Keratinocyte (primary cell): ENCODE measurements around the gene PDE1C. TPM values are rescaled to one million over a fixed set of nuclear protein-coding genes. Genes with fewer than 3 reads are reported as not detected.

Source experiments
- DNase-seq: peaks from one replicate; pipeline ENCODE4 v3.0.0-alpha.2; 2011; ENCODE audit warnings: low read depth, missing footprints, low spot score
- FAIRE-seq: peaks from 2 replicates; lab custom pipeline; 2011; peaks lifted over from hg19 to GRCh38; lab: Jason Lieb, UNC
- H2AFZ ChIP-seq: 2 replicates; pipeline ENCODE4 v1.6.0; 2012; ENCODE audit warnings: low read length, control low read depth, inconsistent platforms; ENCODE audit not compliant: control insufficient read depth
- H3K27ac ChIP-seq: 2 replicates; pipeline ENCODE4 v1.5.1; 2011; ENCODE audit warnings: low read length; ENCODE audit not compliant: control insufficient read depth, insufficient read depth
- H3K27me3 ChIP-seq: 3 replicates; pipeline ENCODE4 v1.6.0; 2011; ENCODE audit warnings: low read length; ENCODE audit not compliant: control insufficient read depth, insufficient read depth; ENCODE audit errors: extremely low read depth
- H3K36me3 ChIP-seq, 2 experiments: 2 replicates in 1 of 2; 3 replicates in 1 of 2; pipeline ENCODE4 v1.5.1; 2011; ENCODE audit warnings: low read length in 2 of 2, mild to moderate bottlenecking in 1 of 2; ENCODE audit not compliant: control insufficient read depth in 2 of 2, insufficient read depth in 2 of 2; ENCODE audit errors: extremely low read depth in 1 of 2
- H3K4me1 ChIP-seq: 3 replicates; pipeline ENCODE4 v1.5.1; 2011; ENCODE audit warnings: low read length; ENCODE audit not compliant: control insufficient read depth, insufficient read depth; ENCODE audit errors: extremely low read depth
- H3K4me2 ChIP-seq: 3 replicates; pipeline ENCODE4 v1.6.0; 2011; ENCODE audit warnings: low read depth, low read length; ENCODE audit not compliant: control insufficient read depth, insufficient read depth; ENCODE audit errors: extremely low read depth
- H3K4me3 ChIP-seq, 3 experiments: fragments of 200-600 bp in 1 of 3; sonication (generic) in 1 of 3; 2 replicates in 2 of 3; 3 replicates in 1 of 3; pipeline ENCODE4 v1.5.1; 2011 to 2016; ENCODE audit warnings: low read length in 3 of 3, mild to moderate bottlenecking in 3 of 3, control low read depth in 2 of 3, inconsistent platforms in 1 of 3, low read depth in 1 of 3, mixed read lengths in 1 of 3, mixed run types in 1 of 3, moderate library complexity in 1 of 3; ENCODE audit not compliant: control insufficient read depth in 2 of 3, insufficient read depth in 2 of 3; ENCODE audit errors: extremely low read depth in 1 of 3
- H3K79me2 ChIP-seq: 2 replicates; pipeline ENCODE4 v1.6.0; 2012; ENCODE audit warnings: low read length; ENCODE audit not compliant: control insufficient read depth, insufficient read depth
- H3K9ac ChIP-seq: 3 replicates; pipeline ENCODE4 v1.6.0; 2011; ENCODE audit warnings: low read length; ENCODE audit not compliant: control insufficient read depth, insufficient read depth; ENCODE audit errors: extremely low read depth
- H3K9me1 ChIP-seq: 3 replicates; pipeline ENCODE4 v1.6.0; 2011; ENCODE audit warnings: low read length; ENCODE audit not compliant: control insufficient read depth, insufficient read depth; ENCODE audit errors: extremely low read depth
- H3K9me3 ChIP-seq: 2 replicates; pipeline ENCODE4 v1.5.1; 2012; ENCODE audit warnings: low read depth, low read length; ENCODE audit not compliant: control insufficient read depth
- H4K20me1 ChIP-seq: 3 replicates; pipeline ENCODE4 v1.6.0; 2011; ENCODE audit warnings: low read length; ENCODE audit not compliant: control insufficient read depth, insufficient read depth; ENCODE audit errors: extremely low read depth
- CTCF ChIP-seq, 3 experiments: IDR thresholded peaks in 1 of 3; conservative IDR thresholded peaks in 1 of 3; optimal IDR thresholded peaks in 1 of 3; 2 replicates in 2 of 3; 3 replicates in 1 of 3; pipeline versions ENCODE3 to v1.5.1; 2011; ENCODE audit warnings: low read length in 3 of 3, mild to moderate bottlenecking in 3 of 3, moderate library complexity in 2 of 3, control low read depth in 1 of 3, inconsistent platforms in 1 of 3; ENCODE audit not compliant: insufficient read depth in 2 of 3; ENCODE audit errors: extremely low read depth in 1 of 3
- EZH2 ChIP-seq: IDR thresholded peaks from one replicate; pipeline ENCODE4 v1.6.1; 2012; ENCODE audit warnings: inconsistent platforms, mild to moderate bottlenecking, low read length, moderate library complexity
- dilution Hi-C: fragments of 300-500 bp; cut with MboI; formaldehyde crosslinking; loops from one replicate; pipeline ENCODE4 v1.7.0; 2020; ENCODE audit warnings: low sequenced_read_pairs; ENCODE audit not compliant: extremely low pct_ligation_motif_present
- polyA plus RNA-seq, 5 experiments: library from polyadenylated mRNA; depleted of rRNA in 3 of 5; stranded (reverse) in 3 of 5; stranded (forward) in 1 of 5; unstranded in 1 of 5; fragments of >200 nt; gene quantifications; 1 replicate in 1 of 5; 2 replicates in 3 of 5; 3 replicates in 1 of 5; pipeline versions ENCODE4 v1.2.1 to v1.2.3, GENCODE V29; 2011 to 2012; ENCODE audit warnings: missing spikeins in 2 of 5, low read depth in 1 of 5, low replicate concordance in 1 of 5

Gene PDE1C
- polyA plus RNA-seq, 1 donor (not counting 4 experiments of a cell fraction or from before 2014, with no cell fraction given) = 2.5 TPM

- no peak for TF ChIP-seq EZH2
- TF ChIP-seq CTCF (optimal IDR thresholded peaks at IDR 0.05 in 1 of 3, IDR thresholded peaks at IDR 0.05 in 1 of 3, conservative IDR thresholded peaks at IDR 0.05 in 1 of 3; ENCODE audit: extremely low read depth in 1 of 3, insufficient read depth in 2 of 3, low read length in 3 of 3) = no peak
- dilution Hi-C loops = no loop called here
- FAIRE-seq = peak; percentile 65
- H3K79me2 ChIP-seq = peaks cover 7% of the 10 kb centered on the region
- peak overlapping the region; percentile 8 for H3K4me2 ChIP-seq
- H3K9me3 ChIP-seq = no peaks in the 10 kb centered on the region
- DNase-seq = no peak
- no peaks in the 10 kb centered on the region for H4K20me1 ChIP-seq
- no peak overlapping the region for H3K9ac ChIP-seq
- no peaks in the 10 kb centered on the region for H3K27me3 ChIP-seq
- no peak overlapping the region for H3K4me3 ChIP-seq
- no peak overlapping the region for H3K27ac ChIP-seq
- H3K36me3 ChIP-seq = no peaks in the 10 kb centered on the region
- H2AFZ ChIP-seq = peak overlapping the region; percentile 24
- H3K9me1 ChIP-seq = no peaks in the 10 kb centered on the region
- H3K4me1 ChIP-seq = peaks cover 7% of the 10 kb centered on the region
Observed at GRCh38 chr7:32059289-32060011, 10.8 kb downstream of the PDE1C start.

- Histone ChIP-seq H4K20me1 (no peaks in the 10 kb centered on the region), H3K36me3 (no peaks in the 10 kb centered on the region), H3K9me1 (no peaks in the 10 kb centered on the region), H3K4me2 (no peak overlapping the region), H3K9me3 (no peaks in the 10 kb centered on the region), H3K9ac (no peak overlapping the region), H3K4me3 (no peak overlapping the region), H3K27me3 (no peaks in the 10 kb centered on the region), H3K79me2 (peaks cover 4% of the 10 kb centered on the region), H2AFZ (peak overlapping the region; percentile 17), H3K4me1 (peaks cover 7% of the 10 kb centered on the region), H3K27ac (no peak overlapping the region)
- no peak for TF ChIP-seq CTCF (optimal IDR thresholded peaks at IDR 0.05 in 1 of 3, IDR thresholded peaks at IDR 0.05 in 1 of 3, conservative IDR thresholded peaks at IDR 0.05 in 1 of 3; ENCODE audit: extremely low read depth in 1 of 3, insufficient read depth in 2 of 3, low read length in 3 of 3)
- TF ChIP-seq EZH2 = no peak
- DNase-seq (no peak), FAIRE-seq (peak; percentile 86)
- dilution Hi-C loops = no loop called here
Observed at GRCh38 chr7:32058002-32058401, 12.2 kb downstream of the PDE1C start.
